NT2/D1 (cell line): ENCODE measurements around the gene SCAANT1.

ENCODE experiments used
- SUZ12 ChIP-seq: IDR thresholded peaks from 2 replicates; pipeline ENCODE4 v1.6.1; 2011; ENCODE audit not compliant: insufficient read length, insufficient read depth; ENCODE audit errors: extremely low read depth
- YY1 ChIP-seq: IDR thresholded peaks from 2 replicates; pipeline ENCODE4 v1.6.1; 2011; ENCODE audit not compliant: insufficient read length, insufficient read depth
- ZNF274 ChIP-seq: IDR thresholded peaks from 2 replicates; pipeline ENCODE4 v1.6.1; 2011; ENCODE audit warnings: mild to moderate bottlenecking, low read depth, low read length

- no peak for TF ChIP-seq ZNF274
- TF ChIP-seq YY1 = no peak
- no peak for TF ChIP-seq SUZ12
These were observed 692 bp downstream of the SCAANT1 start for GRCh38 chr3:63911509-63911872.
